Adrenal gland (tissue), 12 donors: ENCODE data around the gene F5. TPM values are rescaled to one million over a fixed set of nuclear protein-coding genes. Genes with fewer than 3 reads are reported as not detected.

Experiments used
- DNase-seq, 7 donors: peaks; one replicate each; pipeline ENCODE4 v3.0.0-alpha.2; 2019 to 2020
- H3K27ac ChIP-seq, 5 donors: fragments of 200-600 bp; sonication (generic) in 4 of 5; 1 replicate in 3 of 5; 2 replicates in 2 of 5; pipeline versions ENCODE4 v1.5.1 to v1.8.0; 2016 to 2020; ENCODE audit warnings: mild to moderate bottlenecking in 1 of 5
- H3K27me3 ChIP-seq: fragments of 200-600 bp; 2 replicates; pipeline ENCODE4 v1.8.0; 2021
- H3K36me3 ChIP-seq, 2 donors: fragments of 200-600 bp; replicated peaks in 1 of 2; 1 replicate in 1 of 2; 2 replicates in 1 of 2; pipeline versions ENCODE4 v1.5.1 to v1.8.0; 2018 to 2022
- H3K4me1 ChIP-seq, 2 donors: fragments of 200-600 bp; replicated peaks in 1 of 2; 1 replicate in 1 of 2; 2 replicates in 1 of 2; pipeline versions ENCODE4 v1.5.1 to v1.8.0; 2018 to 2021
- H3K4me3 ChIP-seq, 4 donors: fragments of 200-600 bp; sonication (generic) in 3 of 4; one replicate each; pipeline ENCODE4 v1.5.1; 2016 to 2018
- H3K9me3 ChIP-seq, 3 donors: fragments of 200-600 bp; sonication (generic) in 1 of 3; replicated peaks in 1 of 3; 1 replicate in 2 of 3; 2 replicates in 1 of 3; pipeline versions ENCODE4 v1.5.1 to v1.8.0; 2016 to 2021
- CTCF ChIP-seq, 6 experiments: fragments of 450-650 bp in 4 of 6; fragments of 200-600 bp in 2 of 6; sonication (generic) in 1 of 6; IDR thresholded peaks; 1 replicate in 5 of 6; 2 replicates in 1 of 6; pipeline versions ENCODE4 v1.5.1 to v1.8.0; 2016 to 2021; ENCODE audit warnings: antibody characterized with exemption in 6 of 6, mild to moderate bottlenecking in 2 of 6, moderate library complexity in 1 of 6
- POLR2A ChIP-seq, 2 donors: fragments of 450-650 bp; IDR thresholded peaks; one replicate each; pipeline ENCODE4 v1.6.1; 2017; ENCODE audit warnings: antibody characterized with exemption in 2 of 2, mild to moderate bottlenecking in 2 of 2, moderate library complexity in 1 of 2
- WGBS, 4 donors: extraction: QIAGEN DNeasy Blood & Tissue Kit in 2 of 4; methylation state at CpG; one replicate each; pipeline versions ENCODE4 v1.1.5 to v1.1.7; 2013 to 2017; 5-methylcytosine and 5-hydroxymethylcytosine counted together
- intact Hi-C, 2 donors: fragments of 100-400 bp; cut with DNase I; formaldehyde crosslinking; loops; one replicate each; pipeline versions ENCODE4 v1.14.1 to v1.15.0; 2022 to 2023
- polyA plus RNA-seq, 3 donors: library from polyadenylated mRNA; stranded (reverse); fragments of 200-250 nt in 2 of 3; fragments of 350-450 nt in 1 of 3; fragmentation: Illumina TruSeq in 1 of 3; extraction: RNeasy Lipid Tissue Mini Kit (QIAGEN cat#74804) in 1 of 3; gene quantifications; one replicate each; pipeline ENCODE4 v1.2.3, GENCODE V29; 2013 to 2014
- total RNA-seq, 9 donors: library from RNA; depleted of rRNA in 4 of 9; stranded (reverse); fragments of >200 nt in 4 of 9; fragments of 120-200 nt in 1 of 9; fragmentation: NEBNext Ultra II Directional in 1 of 9; extraction: Animal tissue kit (Norgen Biotek cat#: 25700) in 1 of 9; gene quantifications; one replicate each; pipeline versions ENCODE4 v1.1.0 to v1.2.4, GENCODE V29; 2013 to 2023
- donor health status: healthy with polysubstance abuse.
- donor health status: Bipolar disorder and iron deficiency.
- donor health status: DM: yes; HTN: yes; CAD: no.
- donor health status: DM: no; HTN: no; CAD: no.
- donor health status: DM: no; HTN: no; CAD: no.
- donor health status: DM: yes; HTN: yes; CAD: no.

Gene F5
- total and polyA plus RNA-seq, 12 donors = under 0.01 to 0.88 (median 0.14) TPM; not detected in 4

GRCh38 chr1:169620565-169620964 is 34.3 kb upstream of the F5 start:
- no peak for TF ChIP-seq POLR2A (IDR thresholded peaks at IDR 0.05)
- TF ChIP-seq CTCF (IDR thresholded peaks at IDR 0.05) = no peak
- Histone ChIP-seq H3K27me3 (no peaks in the 10 kb centered on the region), H3K36me3 (no peaks in the 10 kb centered on the region), H3K4me1 (no peaks in the 10 kb centered on the region), H3K27ac (no peak overlapping the region), H3K4me3 (no peak overlapping the region), H3K9me3 (no peaks in the 10 kb centered on the region)
- WGBS, 4 donors = 81 to 89% (median 83%) methylated on average over 8 of the region's 8 CpGs
- intact Hi-C loops = no loop called here
- DNase-seq = no peak

GRCh38 chr1:169618367-169618766 is 32.1 kb upstream of the F5 start:
- intact Hi-C loops = no loop called here
- 54 to 78% (median 63%) methylated on average over 2 of the region's 2 CpGs for WGBS, 4 donors
- Histone ChIP-seq H3K27me3 (no peaks in the 10 kb centered on the region), H3K4me1 (no peaks in the 10 kb centered on the region), H3K36me3 (no peaks in the 10 kb centered on the region), H3K27ac (no peak overlapping the region), H3K9me3 (no peaks in the 10 kb centered on the region), H3K4me3 (no peak overlapping the region)
- TF ChIP-seq CTCF (IDR thresholded peaks at IDR 0.05) (no peak), POLR2A (IDR thresholded peaks at IDR 0.05) (no peak)
- no peak for DNase-seq

GRCh38 chr1:169615803-169616202 is 29.5 kb upstream of the F5 start:
- no peaks in the 10 kb centered on the region for H3K4me1 ChIP-seq
- H3K36me3 ChIP-seq = no peaks in the 10 kb centered on the region
- no peaks in the 10 kb centered on the region for H3K27me3 ChIP-seq
- no peaks in the 10 kb centered on the region for H3K9me3 ChIP-seq
- no peak overlapping the region for H3K27ac ChIP-seq
- WGBS, 4 donors = 48 to 67% (median 65%) methylated on average over 5 of the region's 5 CpGs
- TF ChIP-seq CTCF (IDR thresholded peaks at IDR 0.05) = no peak
- no peak for TF ChIP-seq POLR2A (IDR thresholded peaks at IDR 0.05)
- intact Hi-C loops = no loop called here
- H3K4me3 ChIP-seq = no peak overlapping the region
- DNase-seq = no peak

- Histone ChIP-seq H3K27ac (no peak overlapping the region), H3K9me3 (no peaks in the 10 kb centered on the region), H3K36me3 (no peaks in the 10 kb centered on the region), H3K27me3 (peaks cover 6% of the 10 kb centered on the region), H3K4me1 (no peaks in the 10 kb centered on the region), H3K4me3 (no peak overlapping the region)
- intact Hi-C loops = no loop called here
- 58 to 76% (median 70%) methylated on average over 6 of the region's 6 CpGs for WGBS, 4 donors
- DNase-seq = no peak
- TF ChIP-seq POLR2A (IDR thresholded peaks at IDR 0.05) (no peak), CTCF (IDR thresholded peaks at IDR 0.05) (no peak)
These were observed 24.6 kb upstream of the F5 start for GRCh38 chr1:169610858-169611257.
